NCI-H2107 treated with DMSO at 0.1 percent for 48 hours (cell line): ENCODE measurements around the gene SCN10A.

Source experiments
- DNase-seq: peaks from one replicate; lab custom pipeline; 2025; ENCODE audit not compliant: unreplicated experiment; lab: John Stamatoyannopoulos, UW

The SCN10A gene

GRCh38 chr3:38721207-38721772, 94.7 kb downstream of the SCN10A start:
- no peak for DNase-seq

- no peak for DNase-seq
Measured at GRCh38 chr3:38720465-38720864, 95.6 kb downstream of the SCN10A start.

GRCh38 chr3:38717355-38718240, 98.4 kb downstream of the SCN10A start:
- DNase-seq = no peak

GRCh38 chr3:38713121-38713520, 102.9 kb downstream of the SCN10A start:
- no peak for DNase-seq

GRCh38 chr3:38711321-38711720, 104.7 kb downstream of the SCN10A start:
- DNase-seq = no peak

GRCh38 chr3:38707730-38708129, 108.3 kb downstream of the SCN10A start:
- no peak for DNase-seq

- DNase-seq = no peak
Measured at GRCh38 chr3:38706961-38707360, 109.1 kb downstream of the SCN10A start.

- DNase-seq = no peak
Measured at GRCh38 chr3:38702231-38702630, 113.8 kb downstream of the SCN10A start.

- no peak for DNase-seq
Measured at GRCh38 chr3:38698760-38699159, 117.3 kb downstream of the SCN10A start.

- DNase-seq = no peak
Measured at GRCh38 chr3:38698061-38698460, 118.0 kb downstream of the SCN10A start.

GRCh38 chr3:38696034-38696433, 120.0 kb downstream of the SCN10A start:
- DNase-seq = no peak

GRCh38 chr3:38690185-38690584, 125.8 kb downstream of the SCN10A start:
- no peak for DNase-seq

- DNase-seq = no peak
Measured at GRCh38 chr3:38689774-38690173, 126.2 kb downstream of the SCN10A start.

GRCh38 chr3:38689346-38689745, 126.7 kb downstream of the SCN10A start:
- no peak for DNase-seq

GRCh38 chr3:38687321-38687720, 128.7 kb downstream of the SCN10A start:
- DNase-seq = no peak

- DNase-seq = no peak
Measured at GRCh38 chr3:38684546-38684945, 131.5 kb downstream of the SCN10A start.

- DNase-seq = no peak
Measured at GRCh38 chr3:38669668-38670067, 146.3 kb downstream of the SCN10A start.

- no peak for DNase-seq
Measured at GRCh38 chr3:38662544-38662943, 153.5 kb downstream of the SCN10A start.

GRCh38 chr3:38658841-38659240, 157.2 kb downstream of the SCN10A start:
- no peak for DNase-seq

- no peak for DNase-seq
Measured at GRCh38 chr3:38657369-38657768, 158.6 kb downstream of the SCN10A start.

- DNase-seq = peak; percentile 4
Measured at GRCh38 chr3:38655708-38656300, 160.2 kb downstream of the SCN10A start.
